Measurements from ENCODE around the gene GPR17.

The GPR17 gene

DNA sequence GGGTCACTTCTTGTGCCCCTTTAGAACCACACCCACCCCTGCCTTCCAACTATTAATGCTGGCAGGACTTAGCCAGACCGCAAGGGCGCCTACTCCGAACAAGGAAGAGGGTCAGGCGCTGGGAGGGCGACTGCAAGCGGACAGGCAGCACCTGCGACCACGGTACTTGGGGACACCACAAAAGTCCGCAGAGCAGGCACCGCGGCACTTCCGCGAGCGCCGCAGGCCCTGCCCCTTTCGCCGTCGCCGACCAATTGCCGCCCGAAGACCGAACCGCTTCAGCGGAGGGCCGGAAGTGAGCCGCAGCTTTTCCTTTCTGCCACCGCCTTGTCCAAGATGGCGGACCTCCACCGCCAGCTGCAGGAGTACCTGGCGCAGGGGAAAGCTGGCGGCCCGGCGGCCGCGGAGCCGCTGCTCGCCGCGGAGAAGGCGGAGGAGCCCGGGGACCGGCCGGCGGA is 55.3 kb downstream of the GPR17 start, which contains the start of gene SFT2D3:
SFT2D3 (plus strand) TSS at position 305 of the 458 bp plus-strand sequence; CDS start at position 337, 32 bp downstream.
- Histone ChIP-seq H3K4me3 (peak within 1 kb of the TSS; percentile 50 to 93 (median 66)), H3K27ac (peak within 1 kb of the TSS; percentile 82 to 99 (median 95))

DNA sequence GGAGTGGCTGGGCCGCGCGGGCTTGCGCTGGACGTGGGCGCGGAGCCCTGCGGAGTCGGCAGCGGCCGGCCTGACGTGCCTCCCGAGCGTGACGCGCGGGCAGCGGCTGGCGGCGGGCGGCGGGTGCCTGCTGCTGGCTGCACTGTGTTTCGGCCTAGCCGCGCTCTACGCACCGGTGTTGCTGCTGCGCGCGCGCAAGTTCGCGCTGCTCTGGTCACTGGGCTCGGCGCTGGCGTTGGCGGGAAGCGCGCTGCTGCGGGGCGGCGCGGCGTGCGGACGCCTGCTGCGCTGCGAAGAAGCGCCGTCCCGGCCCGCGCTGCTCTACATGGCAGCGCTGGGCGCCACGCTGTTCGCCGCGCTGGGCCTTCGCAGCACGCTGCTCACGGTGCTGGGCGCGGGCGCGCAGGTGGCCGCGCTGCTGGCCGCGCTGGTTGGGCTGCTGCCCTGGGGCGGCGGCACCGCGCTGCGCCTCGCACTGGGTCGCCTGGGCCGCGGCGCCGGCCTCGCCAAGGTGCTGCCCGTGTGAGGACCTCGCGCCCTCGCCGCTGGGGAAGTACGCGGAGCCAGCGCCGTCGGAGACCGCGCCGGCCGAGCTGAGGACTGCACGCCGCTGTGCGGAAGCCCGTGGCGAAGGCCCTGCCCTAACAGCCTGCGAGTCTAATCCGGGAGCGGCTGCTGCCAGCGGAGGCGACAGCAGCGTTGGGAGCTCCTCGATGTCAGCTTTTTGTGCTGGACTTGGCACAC is 55.9 kb downstream of the GPR17 start:
- Histone ChIP-seq H3K27ac (peak overlapping the region; percentile 82 to 99 (median 95)), H3K4me3 (peak overlapping the region; percentile 50 to 93 (median 66))

Measured in skin epidermis (tissue), 12 donors.